Measurements from ENCODE around the gene MAF.

DNA sequence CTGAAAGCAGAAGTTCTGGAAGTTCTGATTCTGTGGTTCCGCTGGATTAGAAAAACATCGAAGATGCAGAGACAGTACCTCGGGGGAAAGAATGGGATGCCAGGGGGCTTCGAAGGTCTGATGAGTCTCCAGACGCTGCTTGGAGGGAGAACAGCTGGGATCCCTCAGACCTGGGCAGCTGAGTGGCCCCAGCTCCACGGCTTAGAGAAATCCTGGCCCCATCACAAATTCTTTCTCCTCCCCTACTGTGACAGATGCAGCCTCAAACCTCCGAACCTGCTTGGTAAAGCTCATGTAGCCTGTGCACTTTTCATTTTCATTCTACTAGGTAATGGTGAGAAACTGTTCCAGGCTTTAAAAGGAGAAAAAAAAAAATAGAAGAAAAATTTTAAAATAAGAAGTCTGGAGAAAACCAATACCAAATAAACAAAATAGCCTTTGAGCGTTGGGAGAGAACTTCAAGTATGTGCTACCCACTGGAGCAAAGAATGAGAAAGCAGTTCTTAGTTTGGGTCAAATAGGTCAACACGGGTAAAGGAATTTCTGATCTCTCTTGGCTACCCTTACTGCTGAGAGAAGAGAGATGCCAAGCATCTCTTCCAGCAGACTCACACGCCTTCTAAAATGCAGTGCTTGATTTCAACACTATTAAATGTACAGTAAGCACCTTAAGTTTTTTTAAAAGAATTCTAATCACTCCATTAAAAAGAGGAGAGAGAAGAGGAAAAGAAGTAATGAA is 19.9 kb downstream of the MAF start:
- TF ChIP-seq, protein P1, sequence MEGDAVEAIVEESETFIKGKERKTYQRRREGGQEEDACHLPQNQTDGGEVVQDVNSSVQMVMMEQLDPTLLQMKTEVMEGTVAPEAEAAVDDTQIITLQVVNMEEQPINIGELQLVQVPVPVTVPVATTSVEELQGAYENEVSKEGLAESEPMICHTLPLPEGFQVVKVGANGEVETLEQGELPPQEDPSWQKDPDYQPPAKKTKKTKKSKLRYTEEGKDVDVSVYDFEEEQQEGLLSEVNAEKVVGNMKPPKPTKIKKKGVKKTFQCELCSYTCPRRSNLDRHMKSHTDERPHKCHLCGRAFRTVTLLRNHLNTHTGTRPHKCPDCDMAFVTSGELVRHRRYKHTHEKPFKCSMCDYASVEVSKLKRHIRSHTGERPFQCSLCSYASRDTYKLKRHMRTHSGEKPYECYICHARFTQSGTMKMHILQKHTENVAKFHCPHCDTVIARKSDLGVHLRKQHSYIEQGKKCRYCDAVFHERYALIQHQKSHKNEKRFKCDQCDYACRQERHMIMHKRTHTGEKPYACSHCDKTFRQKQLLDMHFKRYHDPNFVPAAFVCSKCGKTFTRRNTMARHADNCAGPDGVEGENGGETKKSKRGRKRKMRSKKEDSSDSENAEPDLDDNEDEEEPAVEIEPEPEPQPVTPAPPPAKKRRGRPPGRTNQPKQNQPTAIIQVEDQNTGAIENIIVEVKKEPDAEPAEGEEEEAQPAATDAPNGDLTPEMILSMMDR (IDR thresholded peaks at IDR 0.05; ENCODE audit: borderline replicate concordance, extremely low read depth, low read length, poor library complexity, severe bottlenecking): no peak
- no peak for TF ChIP-seq EZH2 (IDR thresholded peaks at IDR 0.05; ENCODE audit: borderline replicate concordance, low read depth, low read length, severe bottlenecking)

Data from DND-41 (cell line).